ENCODE measurements around the gene PAK3. TPM values are rescaled to one million over a fixed set of nuclear protein-coding genes. Genes with fewer than 3 reads are reported as not detected.

Gene PAK3
- total and polyA plus RNA-seq, 2 of the 8 experiments (the other 6 are each of a cell fraction or from before 2014, with no cell fraction given) = 0.80 to 7.2 TPM

GRCh38 chrX:111244235-111244750, 148.3 kb downstream of the PAK3 start:
- no peak overlapping the region for H2BK5ac ChIP-seq (ENCODE audit: low read depth, low read length)
- TF ChIP-seq RFX5 (IDR thresholded peaks at IDR 0.05; ENCODE audit: borderline replicate concordance, low read depth, low read length) (no peak), CTCF (IDR thresholded peaks at IDR 0.05; ENCODE audit: control extremely low read depth in 1 of 3, insufficient read depth in 1 of 3, low read depth in 1 of 3, low read length in 3 of 3) (peak in 1 of 3 experiments; percentile 34; a peak in 2 of 4 replicates), RAD21 (IDR thresholded peaks at IDR 0.05 in 1 of 2, conservative IDR thresholded peaks at IDR 0.05 in 1 of 2; ENCODE audit: low read depth in 2 of 2, low read length in 2 of 2) (peak; percentile 67 to 70)
- H3K79me1 ChIP-seq (ENCODE audit: low read depth, low read length) = no peaks in the 10 kb centered on the region

More at GRCh38 chrX:111244235-111244750, 148.3 kb downstream of the PAK3 start:
- Histone ChIP-seq H3K56ac (replicated peaks; ENCODE audit: insufficient read length, low read depth, low read length) (no peak overlapping the region), H3K23ac (ENCODE audit: insufficient read length) (no peak overlapping the region), H2AFZ (ENCODE audit: low read length) (no peak overlapping the region), H3K27ac (ENCODE audit: low read depth, low read length) (no peak overlapping the region), H2BK20ac (ENCODE audit: low read length) (no peak overlapping the region), H2BK120ac (replicated peaks; ENCODE audit: low read depth, low read length) (no peak overlapping the region), H4K8ac (ENCODE audit: extremely low read depth, insufficient read depth, low read length) (no peak overlapping the region), H4K5ac (ENCODE audit: insufficient read length, low read depth, low read length) (no peak overlapping the region), H3K14ac (ENCODE audit: insufficient read length) (no peak overlapping the region), H2BK12ac (ENCODE audit: low read depth, low read length) (no peak overlapping the region), H3K79me2 (ENCODE audit: control insufficient read depth in 1 of 2, insufficient read depth in 2 of 2, low read length in 2 of 2) (no peaks in the 10 kb centered on the region), H3K9me3 (ENCODE audit: insufficient read depth in 2 of 2, low read depth in 1 of 2, low read length in 1 of 2) (peaks cover 0 to 2% of the 10 kb centered on the region in 2 experiments; a peak in 1 of 4 replicates), H3K9ac (replicated peaks in 1 of 4; ENCODE audit: extremely low read depth in 1 of 4, low read depth in 3 of 4, low read length in 3 of 4) (no peak overlapping the region), H3K4me3 (ENCODE audit: extremely low read depth in 1 of 4, insufficient read depth in 2 of 4, low read depth in 3 of 4, low read length in 4 of 4) (no peak overlapping the region), H4K91ac (replicated peaks; ENCODE audit: insufficient read length, low read length) (no peak overlapping the region), H4K20me1 (replicated peaks in 1 of 2; ENCODE audit: control insufficient read depth in 1 of 2, insufficient read depth in 2 of 2, low read length in 2 of 2) (no peaks in the 10 kb centered on the region), H3K23me2 (ENCODE audit: low read depth, low read length) (no peaks in the 10 kb centered on the region), H3K27me3 (replicated peaks in 1 of 4; ENCODE audit: control insufficient read depth in 3 of 4, extremely low read depth in 1 of 4, insufficient read depth in 3 of 4, low read length in 3 of 4) (no peaks in the 10 kb centered on the region), H3K36me3 (ENCODE audit: control insufficient read depth in 2 of 4, insufficient read depth in 4 of 4, low read length in 3 of 4) (no peaks in the 10 kb centered on the region), H2AK5ac (ENCODE audit: low read depth, low read length) (no peak overlapping the region), H3K4me2 (ENCODE audit: insufficient read depth in 1 of 2, low read depth in 2 of 2, low read length in 2 of 2) (no peak overlapping the region), H3K4me1 (replicated peaks in 1 of 4; ENCODE audit: control insufficient read depth in 3 of 4, insufficient read depth in 4 of 4, low read length in 3 of 4) (no peaks in the 10 kb centered on the region), H2BK15ac (ENCODE audit: low read length) (no peak overlapping the region), H3K18ac (ENCODE audit: extremely low read depth, low read length) (no peak overlapping the region), H3K4ac (replicated peaks; ENCODE audit: insufficient read length, low read depth, low read length) (no peak overlapping the region)
- ChIA-PET CTCF (ENCODE audit: partially characterized antibody) (interaction anchor here (0.6 to 2.8 kb wide), 18 partner anchors 10 to 1912 kb away, joined by 3 to 15 read pairs (median 4); partner anchors contain the start of gene CAPN6), POLR2A (ENCODE audit: partially characterized antibody) (no interaction called here)
- FAIRE-seq = peak; percentile 63
- no peak for DNase-seq (ENCODE audit: low read depth in 1 of 2, low spot score in 2 of 2)
- WGBS, 2 experiments (ENCODE audit: extremely low coverage in 1 of 2, insufficient coverage in 1 of 2, insufficient read length in 1 of 2, insufficient replicate concordance in 2 of 2, low coverage in 1 of 2, low lambda C conversion rate in 2 of 2, missing lambda C conversion rate in 1 of 2) = 60% methylated on average over 2 of the region's 2 CpGs; no CpG with 5 or more reads in 1 of the 2 experiments
